WI38 (cell line): ENCODE measurements around the gene ASCL2.

ENCODE experiments used
- H3K4me3 ChIP-seq: 2 replicates; pipeline ENCODE4 v1.5.1; 2011; ENCODE audit warnings: low read depth, mild to moderate bottlenecking, control low read depth, low read length
- CTCF ChIP-seq: IDR thresholded peaks from 2 replicates; pipeline ENCODE4 v1.5.1; 2012; ENCODE audit warnings: low read depth, mild to moderate bottlenecking, control low read depth, low read length

The ASCL2 gene

GRCh38 chr11:2272946-2273280 is 2.5 kb upstream of the ASCL2 start:
- no peak for TF ChIP-seq CTCF
- H3K4me3 ChIP-seq: no peak overlapping the region

- no peak overlapping the region for H3K4me3 ChIP-seq
- no peak for TF ChIP-seq CTCF
These were observed 2.0 kb upstream of the ASCL2 start for GRCh38 chr11:2272228-2272945.

- no peak for TF ChIP-seq CTCF
- H3K4me3 ChIP-seq: no peak overlapping the region
These were observed 1.2 kb upstream of the ASCL2 start for GRCh38 chr11:2271327-2272227.

- no peak for TF ChIP-seq CTCF
- no peak overlapping the region for H3K4me3 ChIP-seq
These were observed 614 bp upstream of the ASCL2 start for GRCh38 chr11:2271077-2271326.

GRCh38 chr11:2269601-2270321 is 627 bp downstream of the ASCL2 start:
- no peak overlapping the region for H3K4me3 ChIP-seq
- TF ChIP-seq CTCF: no peak

GRCh38 chr11:2268729-2269600 is 1.4 kb downstream of the ASCL2 start:
- no peak overlapping the region for H3K4me3 ChIP-seq
- no peak for TF ChIP-seq CTCF
